GM20431 (cell line): ENCODE measurements around the gene DNM3.

Experiments used
- in situ Hi-C: fragments of 300-500 bp; cut with MseI, MboI; formaldehyde crosslinking; loops from one replicate; pipeline ENCODE4 v1.15.0; 2020; ENCODE audit warnings: low sequenced_read_pairs; ENCODE audit not compliant: unreplicated experiment

DNM3 gene

DNA sequence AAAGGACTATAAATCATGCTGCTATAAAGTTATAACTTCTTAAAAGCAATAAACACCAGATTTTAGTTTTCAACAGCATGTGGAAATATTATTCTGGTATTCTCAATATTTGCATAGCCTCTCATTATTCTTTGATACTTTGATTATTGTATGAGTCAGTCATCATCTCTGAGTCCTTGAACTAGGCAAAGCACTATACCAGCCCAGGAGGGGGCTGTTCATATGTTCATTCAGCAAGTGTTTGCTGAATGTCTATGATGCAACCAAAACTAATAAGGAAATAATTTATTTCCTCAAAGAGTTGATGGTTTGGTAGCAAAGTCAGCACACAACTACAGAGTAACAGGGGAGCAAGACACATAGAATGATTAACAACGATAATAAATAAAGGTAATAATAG lies 403.6 kb downstream of the DNM3 start:
- in situ Hi-C loops: no loop called here

DNA sequence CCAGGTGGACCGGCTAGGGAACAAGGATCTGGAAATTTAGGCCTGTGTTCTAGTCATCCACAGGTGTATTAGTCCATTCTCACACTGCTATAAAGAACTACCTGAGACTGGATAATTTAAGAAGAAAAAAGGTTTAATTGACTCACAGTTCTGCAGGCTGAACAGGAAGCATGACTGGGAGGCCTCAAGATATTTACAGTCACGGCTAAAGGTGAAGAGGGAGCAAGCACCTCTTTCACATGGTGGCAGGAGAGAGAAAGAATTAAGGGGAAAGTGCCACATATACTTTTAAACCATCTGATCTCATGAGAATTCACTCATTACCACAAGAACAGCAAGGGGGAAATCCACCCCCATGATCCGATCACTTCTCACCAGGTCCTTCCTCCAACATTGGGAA lies 404.5 kb downstream of the DNM3 start:
- in situ Hi-C loops: no loop called here

DNA sequence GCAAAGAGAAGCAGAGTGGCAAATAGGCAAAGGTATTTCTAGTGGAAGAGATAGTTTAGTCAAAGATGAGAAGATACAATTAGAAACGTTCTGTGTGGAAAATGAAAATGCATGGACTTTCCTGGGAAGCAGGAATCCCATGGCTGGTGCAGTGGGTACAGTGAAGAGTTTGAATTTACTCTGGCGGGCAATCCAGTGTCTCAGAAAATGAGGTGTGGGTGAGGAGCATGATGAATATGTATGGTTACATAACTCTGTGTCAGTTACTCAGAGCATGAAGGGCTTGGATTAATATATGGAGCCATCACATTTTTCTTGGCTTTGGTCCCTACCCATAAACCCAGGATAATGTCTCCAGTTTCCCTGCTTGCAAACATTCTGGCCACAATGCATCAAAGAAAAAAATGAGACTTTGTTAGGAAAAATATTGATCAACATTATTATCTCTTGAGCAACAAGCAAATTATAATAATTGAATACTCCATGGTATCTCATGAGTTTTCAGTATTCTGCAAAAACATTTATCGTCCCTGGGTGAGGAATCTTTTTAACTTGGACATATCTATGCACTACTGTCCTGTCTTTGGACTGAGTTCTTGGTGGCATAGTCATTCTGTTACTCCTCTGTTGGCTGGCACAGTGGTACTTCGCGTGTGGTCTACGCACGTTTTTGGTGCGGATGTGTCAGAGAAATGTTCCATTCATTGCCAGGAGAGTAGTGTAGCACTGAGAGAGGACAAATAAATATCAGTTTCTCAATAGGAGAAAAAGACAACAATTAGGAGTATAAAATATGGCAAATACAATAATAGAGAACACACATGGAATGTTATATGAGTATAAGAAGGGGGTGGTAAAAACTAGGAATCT lies 405.5 kb downstream of the DNM3 start:
- in situ Hi-C loops: no loop called here

DNA sequence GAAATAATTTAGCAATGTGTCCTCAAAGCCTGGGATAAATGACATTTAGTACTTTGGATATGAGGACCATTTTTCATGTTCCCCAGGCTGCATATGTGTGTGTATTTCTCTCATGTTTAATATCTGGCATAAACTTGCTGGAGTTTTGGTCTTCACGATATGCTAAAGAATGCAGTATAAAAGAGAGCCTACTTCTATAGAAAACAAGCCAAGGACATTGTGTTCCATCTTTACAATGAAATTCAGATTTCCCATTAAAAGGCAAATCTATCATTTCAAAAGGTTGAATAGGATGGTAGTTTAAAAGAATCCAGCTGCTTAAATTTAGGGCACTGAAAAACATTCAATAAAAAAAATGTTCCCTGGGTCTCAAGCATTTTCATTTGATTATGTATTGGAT lies 410.2 kb downstream of the DNM3 start:
- in situ Hi-C loops: no loop called here

DNA sequence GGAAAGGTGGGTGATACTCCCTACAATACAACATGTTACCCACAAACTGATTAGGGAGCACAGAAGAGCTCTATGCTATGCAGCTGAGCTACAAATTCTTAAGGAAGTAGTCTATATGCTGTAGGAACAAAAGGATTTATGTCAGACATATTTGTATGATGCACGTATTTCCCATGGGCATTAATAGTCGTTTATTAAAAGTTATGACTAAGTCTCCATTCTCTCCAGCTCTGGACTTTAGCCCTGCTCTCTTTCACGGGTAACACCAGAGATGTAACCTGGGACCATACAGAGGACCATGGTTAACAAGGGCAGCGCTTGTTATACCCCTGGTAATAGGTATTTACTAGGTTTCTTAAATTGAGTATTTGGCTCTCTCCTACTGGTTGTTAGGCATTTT lies 411.0 kb downstream of the DNM3 start:
- in situ Hi-C loops: no loop called here

DNA sequence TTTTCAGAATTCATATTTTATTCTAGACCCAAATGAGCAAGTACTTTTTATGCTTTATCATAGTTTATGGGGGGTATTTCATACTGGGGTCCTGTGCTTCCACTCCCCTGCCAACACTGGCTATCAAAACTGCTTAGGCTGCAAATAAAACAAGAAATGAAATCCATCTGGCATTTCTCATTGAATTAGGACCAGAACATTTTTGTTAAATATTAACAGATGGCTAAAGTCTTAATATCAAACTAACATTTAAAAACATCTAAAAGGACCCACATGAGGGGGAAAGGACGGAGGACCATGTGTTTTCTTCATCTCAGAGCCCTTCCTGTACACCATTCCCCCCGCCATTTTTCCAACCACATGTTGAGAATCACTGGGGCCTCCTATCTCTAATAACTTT lies 411.7 kb downstream of the DNM3 start:
- in situ Hi-C loops: no loop called here

DNA sequence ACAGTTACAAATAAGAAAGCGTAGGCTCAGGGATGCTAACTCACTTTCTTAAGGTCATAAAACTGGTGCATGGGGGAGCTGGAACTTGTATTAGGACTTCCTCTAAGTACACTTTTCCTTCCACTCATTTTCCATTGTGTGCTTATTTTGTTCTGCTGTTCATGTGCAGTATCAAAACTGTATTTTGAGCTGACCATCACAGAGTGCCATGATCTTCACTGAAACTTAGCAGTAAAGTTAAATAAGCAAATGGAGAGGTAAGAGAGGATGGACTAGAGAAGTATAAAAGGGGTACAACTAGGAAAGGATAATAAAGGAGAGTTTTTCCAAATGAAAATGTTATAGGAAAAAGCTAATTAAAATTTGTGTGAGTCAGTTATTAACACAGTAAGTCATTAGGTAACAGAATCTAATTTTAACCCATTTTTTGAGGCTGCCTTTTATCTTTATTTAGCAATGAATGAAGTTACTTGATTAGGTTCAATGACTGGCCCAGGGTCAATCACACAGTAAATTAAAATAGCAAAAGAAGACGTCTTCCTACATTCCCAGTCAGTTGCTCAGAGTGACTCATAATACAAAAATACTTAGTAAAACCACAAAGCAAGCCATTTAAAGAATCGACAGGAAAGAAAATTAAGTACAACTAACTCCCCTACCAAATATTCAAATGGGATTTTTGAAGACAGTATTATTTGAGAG lies 413.4 kb downstream of the DNM3 start:
- in situ Hi-C loops: no loop called here

DNA sequence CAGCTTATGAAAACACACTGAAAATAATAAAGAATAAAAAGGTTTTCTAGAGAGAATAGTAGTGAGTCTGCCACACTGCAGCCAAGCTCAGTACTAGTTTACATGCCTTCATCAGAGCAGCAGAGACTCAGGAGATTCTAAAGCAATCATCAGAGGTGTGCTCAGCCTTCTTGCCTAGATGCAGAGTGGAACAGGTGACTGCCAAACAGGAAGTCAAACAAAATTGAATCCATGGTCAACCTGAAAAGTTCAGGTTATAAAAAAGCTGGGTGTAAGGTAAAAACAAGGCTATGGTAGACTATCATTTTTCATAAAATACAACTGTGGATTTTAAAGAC lies 413.9 kb downstream of the DNM3 start:
- in situ Hi-C loops: no loop called here

DNA sequence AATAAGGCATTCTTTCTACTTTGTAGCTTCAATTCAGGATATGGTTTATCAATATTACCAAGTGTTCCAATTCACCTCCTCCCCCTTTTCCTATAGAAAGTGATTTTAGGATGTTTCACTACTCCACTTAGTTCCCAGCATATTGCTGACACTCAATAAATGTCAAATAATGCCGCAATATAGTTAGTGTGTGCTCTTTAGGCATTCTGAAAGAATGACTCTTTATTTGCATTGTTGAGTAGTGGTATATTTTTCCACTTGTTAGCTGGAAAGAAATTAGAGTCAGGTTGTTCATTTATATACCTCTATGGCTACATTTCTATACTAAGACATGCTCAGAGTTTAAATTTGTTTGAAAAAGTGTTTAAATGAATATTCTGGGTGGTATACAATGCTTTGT lies 424.6 kb downstream of the DNM3 start:
- in situ Hi-C loops: no loop called here

DNA sequence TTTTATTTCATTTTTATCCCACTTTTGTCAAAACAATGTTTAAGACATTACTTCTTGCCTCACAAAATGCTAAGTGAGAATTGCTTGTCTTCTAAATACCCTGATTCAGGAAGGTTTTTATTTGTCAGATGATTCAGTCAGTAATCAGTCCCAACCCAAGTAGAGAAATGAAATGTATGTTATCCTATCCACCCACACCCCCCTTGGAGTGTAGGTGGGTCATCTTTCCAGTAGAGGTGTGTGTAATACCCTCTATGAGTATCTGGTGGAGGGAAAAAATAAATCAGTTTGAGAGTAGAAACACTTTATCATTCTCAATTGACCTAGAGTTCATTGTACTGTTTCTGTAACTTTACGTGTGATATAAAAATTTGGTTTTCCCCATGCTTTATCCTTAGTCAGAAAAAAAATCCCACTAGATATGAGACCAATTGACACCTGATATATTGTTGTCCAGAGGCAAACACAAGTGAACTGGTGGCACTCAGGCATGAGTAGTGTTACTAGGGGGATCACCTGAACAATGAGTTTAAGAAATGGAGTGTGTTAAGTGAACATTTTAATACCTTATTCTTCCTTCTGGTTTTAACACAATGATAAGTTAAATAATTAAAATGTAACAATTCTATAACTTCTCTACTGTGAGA lies 425.4 kb downstream of the DNM3 start:
- in situ Hi-C loops: no loop called here

DNA sequence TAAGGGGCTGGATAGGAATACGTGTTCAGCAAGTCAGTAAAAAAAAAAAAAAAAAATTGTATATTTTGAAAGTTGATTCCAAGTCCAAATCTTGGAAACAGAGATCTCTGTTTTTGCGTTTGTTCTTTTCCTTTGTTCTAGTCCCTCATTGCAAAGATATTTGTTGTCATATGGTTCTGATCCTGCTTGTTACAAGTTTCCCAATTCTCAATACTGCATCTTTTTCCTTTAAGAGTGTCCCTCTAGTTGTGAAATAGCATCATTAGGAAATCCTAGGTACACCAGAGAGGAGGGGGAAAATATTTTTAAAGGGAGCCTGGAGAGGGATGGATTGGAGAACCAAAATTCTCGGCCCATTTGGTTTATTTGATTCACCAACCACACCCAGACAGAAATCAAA lies 426.9 kb downstream of the DNM3 start:
- in situ Hi-C loops: no loop called here

DNA sequence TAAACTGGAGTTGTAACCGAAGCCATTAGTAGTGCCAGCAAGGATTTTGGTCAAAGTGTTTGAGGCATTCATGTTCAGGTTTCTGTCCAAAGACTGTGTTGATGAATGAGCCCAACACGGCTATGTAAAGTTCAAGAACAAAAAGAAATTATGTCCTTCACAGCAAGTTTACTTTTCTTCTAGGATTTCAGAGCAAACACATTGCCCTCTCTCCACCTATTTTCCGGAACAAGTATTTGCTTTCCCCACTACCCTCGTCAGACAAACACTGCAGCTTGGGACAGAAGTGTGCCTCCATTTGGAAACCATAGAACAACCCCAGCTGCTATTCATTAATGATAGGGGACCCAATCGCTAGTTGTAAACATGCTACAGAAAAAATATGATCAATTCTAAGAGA lies 427.8 kb downstream of the DNM3 start:
- in situ Hi-C loops: no loop called here

DNA sequence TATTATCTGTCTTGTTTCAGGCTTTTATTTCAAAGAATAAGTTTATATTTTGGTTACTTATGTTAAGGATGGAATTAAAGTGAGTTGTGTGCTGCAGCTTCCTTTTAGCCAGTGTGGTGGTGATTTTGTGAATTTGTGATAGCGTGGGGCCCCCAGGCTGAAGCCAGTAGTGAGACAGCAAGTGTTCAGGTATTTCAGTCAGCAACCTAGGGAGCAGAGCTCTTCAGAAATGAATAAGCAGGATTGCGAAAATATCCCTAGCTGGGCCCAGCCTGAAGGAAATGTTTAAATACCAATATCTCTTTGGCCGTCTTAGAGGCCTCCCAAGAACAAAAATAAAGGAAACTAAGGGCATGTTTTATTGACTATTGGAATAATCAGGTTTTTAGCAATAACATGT lies 428.3 kb downstream of the DNM3 start:
- in situ Hi-C loops: no loop called here

DNA sequence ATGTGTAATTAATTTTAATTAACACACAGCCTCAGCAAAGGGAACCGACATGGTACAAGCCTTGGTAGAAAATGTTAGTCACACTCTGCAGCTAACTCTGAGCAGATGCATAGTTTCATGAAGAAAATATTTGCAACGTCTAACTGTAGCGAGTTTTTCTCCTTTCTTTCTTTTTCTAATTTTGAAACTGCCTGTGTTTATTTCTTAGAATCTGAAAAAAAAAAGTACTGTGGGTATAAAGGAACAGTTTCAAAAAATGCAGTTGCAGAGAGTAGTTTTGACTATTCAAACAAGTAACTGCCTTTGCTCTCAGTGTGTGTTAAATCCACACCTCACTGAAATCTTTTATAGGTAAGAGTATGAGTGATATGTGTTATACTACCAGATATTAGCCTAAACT lies 429.3 kb downstream of the DNM3 start:
- in situ Hi-C loops: no loop called here

DNA sequence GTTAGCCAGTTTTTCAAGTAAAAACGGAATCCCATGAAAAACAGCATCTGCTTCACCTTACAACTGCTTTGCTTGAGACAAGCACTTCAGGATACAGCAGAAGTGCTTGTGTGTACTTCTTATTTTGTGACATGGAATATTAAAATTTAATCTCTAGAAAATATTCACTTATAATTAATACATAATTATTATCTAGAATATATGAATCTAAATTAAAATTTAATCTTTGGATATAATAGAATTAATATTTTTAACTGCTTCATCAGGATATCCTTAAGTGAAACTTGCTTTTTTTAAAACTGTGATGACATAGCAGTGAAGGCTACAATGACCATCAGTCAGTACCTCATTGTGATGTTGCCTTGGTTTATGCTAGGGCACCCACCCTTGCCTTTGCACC lies 430.8 kb downstream of the DNM3 start:
- in situ Hi-C loops: no loop called here

DNA sequence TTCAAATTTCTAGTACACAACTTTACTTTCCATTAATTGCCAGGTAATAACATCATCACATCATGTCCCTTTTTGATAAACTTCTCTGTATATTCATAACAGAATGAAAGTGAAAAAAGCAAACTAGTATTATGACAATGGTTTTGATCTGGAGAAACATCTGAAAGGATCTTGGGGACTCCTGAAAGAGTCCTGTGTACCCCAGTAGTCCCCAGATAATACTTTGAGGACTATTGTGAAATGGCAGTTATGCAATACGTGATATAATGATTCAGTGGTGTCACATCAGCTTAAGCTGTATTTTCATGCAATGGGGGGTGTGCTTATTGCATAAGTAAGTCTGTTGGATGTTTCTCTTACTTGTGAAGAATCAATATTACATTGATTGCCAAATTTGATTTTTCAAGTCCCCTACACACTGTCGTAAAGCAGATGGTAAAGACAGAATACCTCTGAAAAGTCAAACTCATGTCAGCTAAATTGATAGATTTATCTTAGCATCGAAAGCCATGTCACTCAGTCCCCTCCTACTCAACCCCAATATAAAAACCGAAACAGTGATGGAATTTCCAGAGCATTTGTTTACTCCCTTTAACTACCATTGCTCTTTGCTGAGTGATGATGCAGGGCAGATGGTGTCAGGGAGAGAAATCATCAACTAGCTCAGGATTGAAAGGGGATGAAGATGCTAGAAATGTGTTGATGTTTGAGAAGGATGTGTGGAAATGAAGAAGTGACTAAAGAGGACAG lies 432.5 kb downstream of the DNM3 start:
- in situ Hi-C loops: no loop called here

DNA sequence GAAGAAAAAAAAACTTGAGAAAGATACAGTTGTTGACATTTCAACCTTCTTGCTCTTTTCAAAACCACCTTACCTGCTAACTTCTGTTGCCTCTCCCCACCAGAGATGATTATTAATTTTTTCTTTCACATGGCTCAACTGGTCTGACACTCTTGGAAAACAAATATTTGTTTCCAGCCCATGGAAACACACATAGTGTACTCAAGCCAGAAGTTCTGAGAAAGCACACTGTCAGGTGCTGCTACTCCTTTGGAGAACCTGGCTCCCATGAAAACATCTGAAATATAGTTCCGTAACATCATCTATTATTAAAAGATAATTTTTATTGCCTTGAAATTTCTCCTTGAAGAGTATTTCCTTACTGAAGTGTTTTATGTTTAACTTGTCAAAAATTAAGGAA lies 434.2 kb downstream of the DNM3 start:
- in situ Hi-C loops: no loop called here

DNA sequence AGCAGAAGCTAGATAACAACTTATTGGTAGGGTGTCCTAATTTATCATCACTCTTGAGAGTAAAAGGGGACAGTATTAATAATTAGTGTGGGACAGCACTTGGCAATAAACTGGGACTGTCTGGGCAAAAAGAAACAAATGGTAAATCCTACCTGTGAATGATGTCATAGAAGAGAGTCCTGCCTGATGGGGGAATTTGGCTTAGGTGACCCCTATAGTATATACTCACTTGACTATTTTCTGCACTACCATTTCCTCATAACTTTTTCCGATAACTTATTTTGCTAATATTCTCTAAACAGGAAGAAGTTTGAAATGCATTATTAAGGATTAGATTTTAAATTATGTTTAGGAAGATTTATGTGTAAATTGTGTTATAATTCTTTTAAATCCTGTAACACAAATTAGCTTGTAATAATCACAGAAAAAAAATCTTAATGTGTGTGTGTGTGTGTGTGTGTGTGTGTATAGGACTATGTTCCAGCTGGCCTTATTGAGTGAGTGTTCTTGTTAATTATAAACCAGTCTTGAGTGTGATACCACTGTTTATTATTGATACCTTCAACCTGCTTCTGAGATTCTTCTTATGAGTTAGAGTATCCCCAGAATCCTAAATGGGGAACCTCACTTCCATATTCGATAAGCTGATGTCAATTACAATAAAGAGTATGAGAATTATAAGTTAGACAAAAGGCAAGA lies 435.0 kb downstream of the DNM3 start:
- in situ Hi-C loops: no loop called here

DNA sequence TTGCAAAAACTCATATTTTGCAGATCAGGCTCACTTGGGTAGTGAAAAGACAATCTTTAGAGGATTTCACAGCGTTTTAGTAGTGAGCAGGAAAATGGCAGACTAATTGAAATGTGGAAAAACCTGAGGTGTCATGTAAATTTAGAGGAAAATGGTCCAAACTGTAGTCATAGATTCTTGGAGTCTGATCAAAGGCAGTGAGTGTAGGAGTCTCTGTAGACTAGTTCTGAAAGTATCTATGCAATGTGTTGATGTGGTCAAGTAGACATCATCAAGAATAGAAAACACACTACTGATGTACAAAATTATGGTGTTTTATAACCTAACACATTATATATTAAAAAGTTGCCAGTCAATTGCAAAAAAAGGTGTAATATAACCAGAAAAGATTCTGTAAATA lies 436.0 kb downstream of the DNM3 start:
- in situ Hi-C loops: no loop called here

DNA sequence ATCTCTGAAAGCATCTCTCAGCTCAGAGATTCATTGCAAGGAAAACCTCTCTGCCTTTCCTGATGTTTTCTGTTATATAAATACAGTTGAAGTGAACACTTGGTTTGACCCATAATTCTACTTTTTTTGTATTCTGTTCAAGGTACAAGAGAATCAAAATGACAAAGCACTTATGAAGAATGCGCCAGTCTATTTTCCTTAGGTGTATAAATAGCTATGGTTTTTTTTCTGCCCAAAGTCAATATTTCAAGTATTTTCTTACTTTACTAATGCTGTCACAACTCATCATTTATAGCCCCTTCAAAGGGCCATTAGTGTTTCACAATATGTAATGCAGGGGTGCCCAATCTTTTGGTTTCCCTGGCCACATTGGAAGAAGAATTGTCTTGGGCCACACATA lies 436.7 kb downstream of the DNM3 start:
- in situ Hi-C loops: no loop called here
